GM19372 (cell line): Measurements from ENCODE around the gene ZNF594.
"Not testable (repeated sequence)": the region's sequence is repeated elsewhere in the genome, so short reads cannot be mapped to it uniquely, and the experiment has no call there.

Experiments
- ATAC-seq: cut with Tn5 transposase; IDR thresholded peaks from one replicate; pipeline ENCODE4 v1.9.1; 2021; ENCODE audit warnings: mild to moderate bottlenecking, low read depth, moderate library complexity; ENCODE audit not compliant: unreplicated experiment

ZNF594 gene

GRCh38 chr17:5191541-5192417 lies at the start of gene ZNF594:
TSS of gene ZNF594 (minus strand) at chr17:5191868. CDS start at chr17:5184256, 7,612 bp downstream.
- ATAC-seq, result peak; percentile 98

- ATAC-seq, result not testable (repeated sequence)
Observed at GRCh38 chr17:5239769-5240168, 48.1 kb upstream of the ZNF594 start.

GRCh38 chr17:5238333-5238732 lies 46.7 kb upstream of the ZNF594 start:
- ATAC-seq, result no peak

GRCh38 chr17:5237541-5238016 lies 45.9 kb upstream of the ZNF594 start:
- no peak for ATAC-seq

GRCh38 chr17:5236938-5237540 lies 45.4 kb upstream of the ZNF594 start:
- ATAC-seq, result no peak

GRCh38 chr17:5234645-5235576 lies 43.2 kb upstream of the ZNF594 start, which contains the start of gene SCIMP:
TSS of gene SCIMP (minus strand) at chr17:5234860. CDS start at chr17:5234755, 105 bp downstream.
- ATAC-seq, result peak; percentile 50

GRCh38 chr17:5233492-5233891 lies 41.8 kb upstream of the ZNF594 start:
- ATAC-seq, result not testable (repeated sequence)

- no peak for ATAC-seq
Observed at GRCh38 chr17:5226940-5227878, 35.5 kb upstream of the ZNF594 start.

- ATAC-seq, result no peak
Observed at GRCh38 chr17:5225668-5226457, 34.2 kb upstream of the ZNF594 start.

- ATAC-seq, result not testable (repeated sequence)
Observed at GRCh38 chr17:5221912-5222311, 30.2 kb upstream of the ZNF594 start.

GRCh38 chr17:5220074-5220473 lies 28.4 kb upstream of the ZNF594 start:
- no peak for ATAC-seq

- no peak for ATAC-seq
Observed at GRCh38 chr17:5219536-5219935, 27.9 kb upstream of the ZNF594 start.

- not testable (repeated sequence) for ATAC-seq
Observed at GRCh38 chr17:5217562-5217961, 25.9 kb upstream of the ZNF594 start.

- ATAC-seq, result no peak
Observed at GRCh38 chr17:5211458-5211857, 19.8 kb upstream of the ZNF594 start.

- no peak for ATAC-seq
Observed at GRCh38 chr17:5210614-5211252, 19.1 kb upstream of the ZNF594 start.

GRCh38 chr17:5210091-5210490 lies 18.4 kb upstream of the ZNF594 start:
- ATAC-seq, result no peak

GRCh38 chr17:5209396-5209795 lies 17.7 kb upstream of the ZNF594 start:
- ATAC-seq, result no peak

GRCh38 chr17:5203908-5204294 lies 12.2 kb upstream of the ZNF594 start:
- no peak for ATAC-seq
